Aorta (tissue), 4 donors: Measurements from ENCODE around the gene OR2Z1. TPM values are rescaled to one million over a fixed set of nuclear protein-coding genes. Genes with fewer than 3 reads are reported as not detected.

Experiments used
- polyA plus RNA-seq, 2 donors: library from polyadenylated mRNA; stranded (reverse); fragments of 200-250 nt; gene quantifications; one replicate each; pipeline ENCODE4 v1.2.3, GENCODE V29; 2013
- total RNA-seq, 2 donors: library from RNA; stranded (reverse); fragmentation: NEBNext Ultra II Directional; extraction: Animal tissue kit (Norgen Biotek cat#: 25700); gene quantifications; one replicate each; pipeline ENCODE4 v1.2.1, GENCODE V29; 2021
- donor health status: healthy with polysubstance abuse.
- donor health status: Bipolar disorder and iron deficiency.
- donor health status: DM: no; HTN: no; CAD: no.
- donor health status: DM: yes; HTN: yes; CAD: no.

OR2Z1 gene
- total and polyA plus RNA-seq, 4 donors = not detected

Other genes with a start within 250 kb of the OR2Z1 start
- gene PRAM1, start 219.0 kb upstream of the OR2Z1 start, total RNA-seq = 1 to 10 TPM; 2.5 to 3.8 TPM
- 1 to 10 TPM in 1 of 2 donors, under 1 TPM in 1; 0.25 to 3.2 TPM for gene PRAM1, start 219.0 kb upstream of the OR2Z1 start, polyA plus RNA-seq
- gene ZNF414, start 207.5 kb upstream of the OR2Z1 start, total RNA-seq = 10 to 100 TPM; 16.4 to 17.7 TPM
- gene ZNF414, start 207.5 kb upstream of the OR2Z1 start, polyA plus RNA-seq = 10 to 100 TPM in 1 of 2 donors, 1 to 10 TPM in 1; 4.0 to 33.0 TPM
- 10 to 100 TPM; 30.3 to 63.8 TPM for gene MYO1F, start 144.2 kb upstream of the OR2Z1 start, total RNA-seq
- 10 to 100 TPM in 1 of 2 donors, 1 to 10 TPM in 1; 2.1 to 10.0 TPM for gene MYO1F, start 144.2 kb upstream of the OR2Z1 start, polyA plus RNA-seq
- 100 to 1,000 TPM in 1 of 2 donors, 10 to 100 TPM in 1; 58.1 to 188 TPM for gene ADAMTS10, start 110.9 kb upstream of the OR2Z1 start, total RNA-seq
- 100 to 1,000 TPM in 1 of 2 donors, 10 to 100 TPM in 1; 18.8 to 264 TPM for gene ADAMTS10, start 110.9 kb upstream of the OR2Z1 start, polyA plus RNA-seq
- not detected for gene NFILZ, start 91.0 kb upstream of the OR2Z1 start, total RNA-seq
- gene NFILZ, start 91.0 kb upstream of the OR2Z1 start, polyA plus RNA-seq = not detected
- gene ACTL9, start 22.8 kb upstream of the OR2Z1 start, total RNA-seq = not detected
- not detected for gene ACTL9, start 22.8 kb upstream of the OR2Z1 start, polyA plus RNA-seq
- gene ZNF558, start 110.7 kb downstream of the OR2Z1 start, total RNA-seq = 10 to 100 TPM; 24.1 to 32.7 TPM
- gene ZNF558, start 110.7 kb downstream of the OR2Z1 start, polyA plus RNA-seq = 10 to 100 TPM in 1 of 2 donors, 1 to 10 TPM in 1; 6.3 to 21.4 TPM
- gene MBD3L1, start 110.7 kb downstream of the OR2Z1 start, total RNA-seq = not detected
- not detected for gene MBD3L1, start 110.7 kb downstream of the OR2Z1 start, polyA plus RNA-seq